Vagina (tissue), 2 donors: ENCODE results near the gene C1R. TPM values are rescaled to one million over a fixed set of nuclear protein-coding genes. Genes with fewer than 3 reads are reported as not detected.
A peak's percentile ranks its signal among the peaks of the same experiment; 100 is the strongest.

ENCODE experiments used
- DNase-seq, 2 donors: peaks; one replicate each; pipeline ENCODE4 v3.0.0-alpha.2; 2017; ENCODE audit errors: extremely low spot score in 2 of 2
- H3K27ac ChIP-seq: fragments of 200-600 bp; sonication (generic); one replicate; pipeline ENCODE4 v1.5.1; 2019
- H3K27me3 ChIP-seq: fragments of 200-600 bp; sonication (generic); one replicate; pipeline ENCODE4 v1.5.1; 2019
- H3K36me3 ChIP-seq, 2 donors: fragments of 200-600 bp; sonication (generic); one replicate each; pipeline ENCODE4 v1.5.1; 2017 to 2019
- H3K4me1 ChIP-seq: fragments of 200-600 bp; sonication (generic); one replicate; pipeline ENCODE4 v1.5.1; 2019
- H3K4me3 ChIP-seq, 2 donors: fragments of 200-600 bp; sonication (generic); 1 replicate in 1 of 2; 2 replicates in 1 of 2; pipeline ENCODE4 v1.5.1; 2016 to 2019
- H3K9me3 ChIP-seq: fragments of 200-600 bp; sonication (generic); one replicate; pipeline ENCODE4 v1.5.1; 2019
- CTCF ChIP-seq, 3 experiments: fragments of 450-650 bp in 2 of 3; fragments of 200-600 bp in 1 of 3; sonication (generic) in 1 of 3; IDR thresholded peaks; one replicate each; pipeline ENCODE4 v1.5.1; 2017 to 2019; ENCODE audit warnings: antibody characterized with exemption in 3 of 3, mild to moderate bottlenecking in 2 of 3, moderate library complexity in 2 of 3
- POLR2A ChIP-seq, 2 donors: fragments of 450-650 bp; IDR thresholded peaks; one replicate each; pipeline ENCODE4 v1.6.1; 2017; ENCODE audit warnings: antibody characterized with exemption in 2 of 2, mild to moderate bottlenecking in 2 of 2, moderate library complexity in 2 of 2
- POLR2AphosphoS5 ChIP-seq, 2 donors: sonication (generic); formaldehyde crosslinking; IDR thresholded peaks; one replicate each; pipeline ENCODE4 v1.9.0; 2017; ENCODE audit warnings: antibody characterized with exemption in 2 of 2, mild to moderate bottlenecking in 2 of 2, low read depth in 1 of 2; ENCODE audit not compliant: insufficient read depth in 1 of 2
- intact Hi-C: fragments of 100-400 bp; cut with DNase I; formaldehyde crosslinking; loops from one replicate; pipeline ENCODE4 v1.15.1; 2023
- total RNA-seq: library from RNA; depleted of rRNA; stranded (reverse); fragments of >200 nt; gene quantifications from one replicate; pipeline ENCODE4 v1.2.3, GENCODE V29; 2016

Gene C1R
- total RNA-seq, 1 donor from 2014 or later: 830 TPM

GRCh38 chr12:7136071-7136470, 43.8 kb upstream of the C1R start:
- H3K4me1 ChIP-seq: peaks cover 4% of the 10 kb centered on the region
- H3K4me3 ChIP-seq: no peak overlapping the region
- TF ChIP-seq CTCF (IDR thresholded peaks at IDR 0.05) (no peak), POLR2A (IDR thresholded peaks at IDR 0.05) (no peak), POLR2AphosphoS5 (IDR thresholded peaks at IDR 0.05; ENCODE audit: insufficient read depth in 1 of 2, low read depth in 1 of 2) (no peak)
- DNase-seq: no peak
- no peaks in the 10 kb centered on the region for H3K27me3 ChIP-seq
- no peak overlapping the region for H3K27ac ChIP-seq
- peaks cover 0 to 6% of the 10 kb centered on the region in 2 donors for H3K36me3 ChIP-seq
- intact Hi-C loops: no loop called here
- no peaks in the 10 kb centered on the region for H3K9me3 ChIP-seq

GRCh38 chr12:7134396-7135166, 42.3 kb upstream of the C1R start:
- no peak for TF ChIP-seq POLR2AphosphoS5 (IDR thresholded peaks at IDR 0.05; ENCODE audit: insufficient read depth in 1 of 2, low read depth in 1 of 2)
- no peak for TF ChIP-seq POLR2A (IDR thresholded peaks at IDR 0.05)
- TF ChIP-seq CTCF (IDR thresholded peaks at IDR 0.05): no peak
- Histone ChIP-seq H3K27me3 (no peaks in the 10 kb centered on the region), H3K4me3 (no peak overlapping the region), H3K27ac (no peak overlapping the region), H3K9me3 (no peaks in the 10 kb centered on the region), H3K4me1 (peaks cover 15% of the 10 kb centered on the region), H3K36me3 (peaks cover 0 to 6% of the 10 kb centered on the region in 2 donors)
- DNase-seq: no peak
- intact Hi-C loops: no loop called here

- peak overlapping the region; percentile 87 for H3K27ac ChIP-seq
- H3K36me3 ChIP-seq: peaks cover 0 to 6% of the 10 kb centered on the region in 2 donors
- no peak for TF ChIP-seq CTCF (IDR thresholded peaks at IDR 0.05)
- TF ChIP-seq POLR2A (IDR thresholded peaks at IDR 0.05): no peak
- no peak for TF ChIP-seq POLR2AphosphoS5 (IDR thresholded peaks at IDR 0.05; ENCODE audit: insufficient read depth in 1 of 2, low read depth in 1 of 2)
- no peaks in the 10 kb centered on the region for H3K27me3 ChIP-seq
- intact Hi-C loops: no loop called here
- no peak for DNase-seq
- no peaks in the 10 kb centered on the region for H3K9me3 ChIP-seq
- H3K4me3 ChIP-seq: peak overlapping the region; percentile 64 to 65
- H3K4me1 ChIP-seq: peaks cover 26% of the 10 kb centered on the region
These were observed 39.2 kb upstream of the C1R start for GRCh38 chr12:7131502-7131866.

- intact Hi-C loops: no loop called here
- peak overlapping the region; percentile 64 to 65 for H3K4me3 ChIP-seq
- H3K4me1 ChIP-seq: peaks cover 26% of the 10 kb centered on the region
- no peak for TF ChIP-seq POLR2A (IDR thresholded peaks at IDR 0.05)
- peak in 1 of 2 donors; percentile 15 for TF ChIP-seq POLR2AphosphoS5 (IDR thresholded peaks at IDR 0.05; ENCODE audit: insufficient read depth in 1 of 2, low read depth in 1 of 2)
- H3K27ac ChIP-seq: peak overlapping the region; percentile 87
- H3K27me3 ChIP-seq: no peaks in the 10 kb centered on the region
- H3K36me3 ChIP-seq: peaks cover 0 to 6% of the 10 kb centered on the region in 2 donors
- no peaks in the 10 kb centered on the region for H3K9me3 ChIP-seq
- no peak for DNase-seq
These were observed 38.7 kb upstream of the C1R start for GRCh38 chr12:7130701-7131501.

- intact Hi-C loops: no loop called here
- no peaks in the 10 kb centered on the region for H3K36me3 ChIP-seq
- peak within 1 kb of the TSS; percentile 87 for H3K27ac ChIP-seq
- no peaks in the 10 kb centered on the region for H3K9me3 ChIP-seq
- H3K27me3 ChIP-seq: no peaks in the 10 kb centered on the region
- TF ChIP-seq CTCF (IDR thresholded peaks at IDR 0.05) (no peak), POLR2A (IDR thresholded peaks at IDR 0.05) (peak in 1 of 2 donors; percentile 48), POLR2AphosphoS5 (IDR thresholded peaks at IDR 0.05; ENCODE audit: insufficient read depth in 1 of 2, low read depth in 1 of 2) (peak in 1 of 2 donors; percentile 70)
- peak within 1 kb of the TSS; percentile 64 to 65 for H3K4me3 ChIP-seq
- no peak for DNase-seq
- peaks cover 26% of the 10 kb centered on the region for H3K4me1 ChIP-seq
These were observed 37.8 kb upstream of the C1R start, which contains the start of gene CLSTN3 for GRCh38 chr12:7129872-7130691. Gene CLSTN3 (plus strand): TSS chr12:7130371. CDS start chr12:7130649, 278 bp downstream.
